ENCODE measurements around the gene TYW1B. TPM values are rescaled to one million over a fixed set of nuclear protein-coding genes. Genes with fewer than 3 reads are reported as not detected.
"Not testable (repeated sequence)": the region's sequence is repeated elsewhere in the genome, so short reads cannot be mapped to it uniquely, and the experiment has no call there.

Gene TYW1B
- total and polyA plus RNA-seq, 2 of the 4 experiments (the other 2 are of a cell fraction) = 1.0 to 1.8 TPM

- H4K20me1 ChIP-seq (ENCODE audit: insufficient read depth, low read length); H3K9me3 ChIP-seq (ENCODE audit: control insufficient read depth, insufficient read depth, low read length); CTCF ChIA-PET; H3K36me3 ChIP-seq (ENCODE audit: control insufficient read depth, insufficient read depth, low read length); H3K4me3 ChIP-seq (ENCODE audit: insufficient read depth, low read depth, low read length); H3K27ac ChIP-seq (ENCODE audit: insufficient read depth, low read length); H3K79me1 ChIP-seq (ENCODE audit: low read depth in 1 of 2, low read length in 2 of 2); H3K4ac ChIP-seq (ENCODE audit: low read depth, low read length); H3K27me3 ChIP-seq (ENCODE audit: control insufficient read depth, insufficient read depth, low read length); H3K18ac ChIP-seq (ENCODE audit: low read depth, low read length); H2BK15ac ChIP-seq (ENCODE audit: low read depth, low read length); H2AK9ac ChIP-seq (replicated peaks; ENCODE audit: low read depth, low read length, poor library complexity); H3K23ac ChIP-seq (ENCODE audit: low read depth, low read length); H4K8ac ChIP-seq (ENCODE audit: low read depth in 2 of 2, low read length in 2 of 2); in situ Hi-C loops (cut with MboI; ENCODE audit: low sequenced_read_pairs); DNase-seq; H3K14ac ChIP-seq (replicated peaks; ENCODE audit: low read depth, low read length); BruUV-seq (replicated peaks); H2AK5ac ChIP-seq (ENCODE audit: low read depth, low read length); H3K56ac ChIP-seq (ENCODE audit: extremely low read depth, insufficient read depth, low read length); ATAC-seq (ENCODE audit: low read depth); intact Hi-C loops (cut with micrococcal nuclease); POLR2A ChIA-PET (ENCODE audit: unreplicated experiment); H2BK120ac ChIP-seq (ENCODE audit: low read depth, low read length); H3K4me2 ChIP-seq (ENCODE audit: low read depth, low read length); H3K9me1 ChIP-seq (ENCODE audit: insufficient read depth, low read length); H4K5ac ChIP-seq (ENCODE audit: low read depth, low read length); H2BK20ac ChIP-seq (ENCODE audit: low read depth, low read length); H3K9ac ChIP-seq (ENCODE audit: low read depth, low read length); H2BK5ac ChIP-seq (ENCODE audit: low read depth, low read length, poor library complexity, severe bottlenecking); H2AFZ ChIP-seq (replicated peaks; ENCODE audit: low read length, poor library complexity); H4K91ac ChIP-seq (ENCODE audit: insufficient read depth, low read depth, low read length); H3K4me1 ChIP-seq (ENCODE audit: control insufficient read depth, insufficient read depth, low read length); dilution Hi-C loops (cut with HindIII; ENCODE audit: low sequenced_read_pairs, unreplicated experiment): not testable (repeated sequence)
- 100% methylated on average over 1 of the region's 1 CpG; no CpG with 5 or more reads in 1 of the 2 experiments for WGBS, 2 experiments (ENCODE audit: extremely low coverage in 2 of 2, insufficient read length in 1 of 2)
- peak; percentile 92 for TF ChIP-seq MAFK (IDR thresholded peaks at IDR 0.05; ENCODE audit: low read depth, low read length)
These were observed 127.5 kb downstream of the TYW1B start for GRCh38 chr7:72700548-72700947.

- H3K56ac ChIP-seq (ENCODE audit: extremely low read depth, insufficient read depth, low read length); H3K9ac ChIP-seq (ENCODE audit: low read depth, low read length); dilution Hi-C loops (cut with HindIII; ENCODE audit: low sequenced_read_pairs, unreplicated experiment); H2AK9ac ChIP-seq (replicated peaks; ENCODE audit: low read depth, low read length, poor library complexity); H2AFZ ChIP-seq (replicated peaks; ENCODE audit: low read length, poor library complexity); H4K91ac ChIP-seq (ENCODE audit: insufficient read depth, low read depth, low read length); H2BK5ac ChIP-seq (ENCODE audit: low read depth, low read length, poor library complexity, severe bottlenecking); POLR2A ChIA-PET (ENCODE audit: unreplicated experiment); H3K27ac ChIP-seq (ENCODE audit: insufficient read depth, low read length); in situ Hi-C loops (cut with MboI; ENCODE audit: low sequenced_read_pairs); H3K4ac ChIP-seq (ENCODE audit: low read depth, low read length); intact Hi-C loops (cut with micrococcal nuclease); H3K9me3 ChIP-seq (ENCODE audit: control insufficient read depth, insufficient read depth, low read length); H3K27me3 ChIP-seq (ENCODE audit: control insufficient read depth, insufficient read depth, low read length); H2BK15ac ChIP-seq (ENCODE audit: low read depth, low read length); H3K36me3 ChIP-seq (ENCODE audit: control insufficient read depth, insufficient read depth, low read length); H3K23ac ChIP-seq (ENCODE audit: low read depth, low read length); H3K79me1 ChIP-seq (ENCODE audit: low read depth in 1 of 2, low read length in 2 of 2); H3K4me1 ChIP-seq (ENCODE audit: control insufficient read depth, insufficient read depth, low read length); H2BK120ac ChIP-seq (ENCODE audit: low read depth, low read length); H2AK5ac ChIP-seq (ENCODE audit: low read depth, low read length); H4K8ac ChIP-seq (ENCODE audit: low read depth in 2 of 2, low read length in 2 of 2); H3K14ac ChIP-seq (replicated peaks; ENCODE audit: low read depth, low read length); CTCF ChIA-PET; H4K20me1 ChIP-seq (ENCODE audit: insufficient read depth, low read length); H4K5ac ChIP-seq (ENCODE audit: low read depth, low read length); H3K4me3 ChIP-seq (ENCODE audit: insufficient read depth, low read depth, low read length); H3K4me2 ChIP-seq (ENCODE audit: low read depth, low read length); BruUV-seq (replicated peaks); H2BK20ac ChIP-seq (ENCODE audit: low read depth, low read length); H3K9me1 ChIP-seq (ENCODE audit: insufficient read depth, low read length); H3K18ac ChIP-seq (ENCODE audit: low read depth, low read length): not testable (repeated sequence)
- DNase-seq (peak; percentile 2), ATAC-seq (ENCODE audit: low read depth) (peak; percentile 79)
- WGBS, 2 experiments (ENCODE audit: extremely low coverage in 2 of 2, insufficient read length in 1 of 2) = no CpG with 5 or more reads among the region's 1 CpG
These were observed 130.9 kb downstream of the TYW1B start for GRCh38 chr7:72697066-72697465.

All from IMR-90 (cell line).